Suprapubic skin (tissue), 4 donors: ENCODE measurements around the gene FLNA.
"Not testable (repeated sequence)": the region's sequence is repeated elsewhere in the genome, so short reads cannot be mapped to it uniquely, and the experiment has no call there.

Experiments
- CTCF ChIP-seq, 2 donors: fragments of 200-600 bp in 1 of 2; fragments of 450-650 bp in 1 of 2; sonication (generic) in 1 of 2; IDR thresholded peaks; one replicate each; pipeline ENCODE4 v1.5.1; 2016 to 2019; ENCODE audit warnings: antibody characterized with exemption in 2 of 2, mild to moderate bottlenecking in 1 of 2, moderate library complexity in 1 of 2
- EP300 ChIP-seq: sonication (generic); formaldehyde crosslinking; IDR thresholded peaks from one replicate; pipeline ENCODE4 v1.6.1; 2017; ENCODE audit warnings: antibody characterized with exemption
- POLR2AphosphoS5 ChIP-seq, 3 donors: sonication (generic); formaldehyde crosslinking; IDR thresholded peaks; one replicate each; pipeline ENCODE4 v1.6.1; 2017; ENCODE audit warnings: antibody characterized with exemption in 3 of 3

GRCh38 chrX:154302998-154303397 lies 71.4 kb downstream of the FLNA start:
- not testable (repeated sequence) for TF ChIP-seq POLR2AphosphoS5 (IDR thresholded peaks at IDR 0.05); EP300; CTCF (IDR thresholded peaks at IDR 0.05)
